DOHH2 (cell line): Measurements from ENCODE around the gene CFAP61.

Source experiments
- H3F3A ChIP-seq: fragments of 200-600 bp; sonication (generic), shearing (Covaris generic); 2 replicates; pipeline ENCODE4 v1.6.0; 2016; ENCODE audit warnings: antibody characterized with exemption, mild to moderate bottlenecking; ENCODE audit not compliant: control insufficient read depth, insufficient read depth
- H3K27ac ChIP-seq: fragments of 200-600 bp; sonication (generic); 2 replicates; pipeline ENCODE4 v1.5.1; 2014; ENCODE audit warnings: low read depth, mild to moderate bottlenecking, low read length, moderate library complexity
- H3K27me3 ChIP-seq: fragments of 200-600 bp; sonication (generic); 2 replicates; pipeline ENCODE4 v1.6.1; 2014; ENCODE audit warnings: mild to moderate bottlenecking, low read length, mixed read lengths; ENCODE audit not compliant: control insufficient read depth
- H3K36me3 ChIP-seq: fragments of 200-600 bp; sonication (generic); 2 replicates; pipeline ENCODE4 v1.6.1; 2014; ENCODE audit warnings: mild to moderate bottlenecking, low read length, moderate library complexity, mixed read lengths; ENCODE audit not compliant: control insufficient read depth
- H3K4me1 ChIP-seq: fragments of 200-600 bp; sonication (generic); 2 replicates; pipeline ENCODE4 v1.6.1; 2014; ENCODE audit warnings: mild to moderate bottlenecking, low read length, mixed read lengths; ENCODE audit not compliant: control insufficient read depth
- H3K4me2 ChIP-seq: fragments of 200-600 bp; sonication (generic); 2 replicates; pipeline ENCODE4 v1.6.0; 2014; ENCODE audit warnings: mild to moderate bottlenecking, low read length, moderate library complexity
- H3K4me3 ChIP-seq: fragments of 200-600 bp; sonication (generic); 2 replicates; pipeline ENCODE4 v1.5.1; 2014; ENCODE audit warnings: mild to moderate bottlenecking, low read length, mixed read lengths
- H3K79me2 ChIP-seq: fragments of 200-600 bp; sonication (generic); 2 replicates; pipeline ENCODE4 v1.6.1; 2014; ENCODE audit warnings: mild to moderate bottlenecking, low read length, mixed read lengths; ENCODE audit not compliant: control insufficient read depth
- H3K9me2 ChIP-seq: fragments of 200-600 bp; sonication (generic); replicated peaks from 2 replicates; pipeline ENCODE4 v1.6.1; 2014; ENCODE audit warnings: mild to moderate bottlenecking, low read length, mixed read lengths; ENCODE audit not compliant: control insufficient read depth
- H3K9me3 ChIP-seq: fragments of 200-600 bp; sonication (generic); 2 replicates; pipeline ENCODE4 v1.6.1; 2014; ENCODE audit warnings: antibody characterized with exemption, low read length, mixed read lengths; ENCODE audit not compliant: control insufficient read depth, insufficient read depth
- H4K20me1 ChIP-seq: fragments of 200-600 bp; sonication (generic); 2 replicates; pipeline ENCODE4 v1.6.0; 2014; ENCODE audit warnings: low read depth, mild to moderate bottlenecking, antibody characterized with exemption, low read length, moderate library complexity; ENCODE audit not compliant: control insufficient read depth, insufficient read depth
- CTCF ChIP-seq: fragments of 200-600 bp; sonication (generic); IDR thresholded peaks from one replicate; pipeline ENCODE4 v1.5.1; 2014; ENCODE audit warnings: antibody characterized with exemption, mild to moderate bottlenecking, low read depth, low read length; ENCODE audit not compliant: poor library complexity, severe bottlenecking
- EZH2phosphoT487 ChIP-seq: fragments of 200-600 bp; sonication (generic); IDR thresholded peaks from 2 replicates; pipeline ENCODE4 v1.6.1; 2017; ENCODE audit warnings: borderline replicate concordance, mild to moderate bottlenecking, antibody characterized with exemption, low read length, moderate library complexity, mixed read lengths

CFAP61 gene

DNA sequence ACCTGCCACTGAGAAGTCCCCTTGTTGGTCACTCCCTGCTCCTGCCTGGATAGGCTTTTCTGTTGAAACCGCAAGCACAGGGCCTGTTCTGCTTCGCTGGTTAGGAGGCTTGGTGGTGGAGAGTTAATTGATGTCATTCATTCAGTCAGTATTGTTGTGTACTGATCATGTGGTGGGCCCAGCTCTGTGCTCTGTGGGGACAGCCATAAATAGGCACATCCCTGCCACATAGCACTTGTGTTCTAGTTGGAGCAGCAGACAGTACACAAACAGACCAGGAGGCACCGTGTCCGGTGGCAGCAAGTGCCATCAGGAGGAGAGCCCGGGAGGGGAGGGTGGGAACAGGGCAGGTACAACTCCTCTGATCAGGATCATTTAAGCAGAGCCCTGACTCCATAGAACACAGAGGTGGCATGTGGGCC is 160.4 kb downstream of the CFAP61 start:
- TF ChIP-seq EZH2phosphoT487 (no peak), CTCF (no peak)
- Histone ChIP-seq H3K27me3 (peaks cover 5% of the 10 kb centered on the region; the same call in 1 of the 2 replicates), H3K9me2 (no peaks in the 10 kb centered on the region), H3K4me1 (0 out of 2 replicates have a peak, but pooled peaks cover 7% of the 10 kb centered on the region), H3K36me3 (no peaks in the 10 kb centered on the region), H3K27ac (no peak overlapping the region), H3K4me3 (no peak overlapping the region), H3K9me3 (no peaks in the 10 kb centered on the region), H3K79me2 (no peaks in the 10 kb centered on the region), H3F3A (no peaks in the 10 kb centered on the region), H3K4me2 (no peak overlapping the region), H4K20me1 (no peaks in the 10 kb centered on the region)

DNA sequence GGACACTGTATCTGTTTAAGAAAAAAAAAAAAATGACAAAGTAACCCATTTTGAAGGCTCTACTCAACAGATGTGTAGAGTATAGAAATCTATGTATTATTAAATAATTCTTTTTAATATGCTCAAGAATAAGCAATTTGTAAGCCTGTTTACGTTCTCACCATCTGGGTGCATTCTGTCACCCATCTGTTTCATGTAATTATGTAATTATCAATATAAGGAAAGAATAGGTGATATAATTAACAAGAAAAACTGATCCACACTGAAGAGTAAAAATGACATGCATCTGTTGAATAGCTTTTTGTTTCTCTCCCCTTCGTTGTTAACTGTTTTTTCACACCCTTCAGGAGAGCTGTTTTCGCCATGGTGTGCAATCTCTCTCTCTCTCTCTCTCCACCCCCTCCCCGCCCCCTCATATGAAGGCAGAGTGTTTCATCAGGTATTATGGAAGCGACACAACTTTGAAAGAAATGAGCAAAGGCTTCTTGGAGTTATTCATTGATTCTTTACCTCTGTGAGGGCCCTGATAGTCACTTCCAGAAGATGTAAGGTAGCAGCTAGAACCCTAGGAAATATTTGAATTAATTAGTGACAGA is 161.3 kb downstream of the CFAP61 start:
- H3K4me2 ChIP-seq = no peak overlapping the region
- no peaks in the 10 kb centered on the region for H3K27me3 ChIP-seq
- TF ChIP-seq CTCF (no peak), EZH2phosphoT487 (no peak)
- H3K36me3 ChIP-seq = no peaks in the 10 kb centered on the region
- H3K9me3 ChIP-seq = no peaks in the 10 kb centered on the region
- no peaks in the 10 kb centered on the region for H4K20me1 ChIP-seq
- no peaks in the 10 kb centered on the region for H3K9me2 ChIP-seq
- H3F3A ChIP-seq = no peaks in the 10 kb centered on the region
- H3K4me1 ChIP-seq = 0 out of 2 replicates have a peak, but pooled peaks cover 3% of the 10 kb centered on the region
- H3K79me2 ChIP-seq = no peaks in the 10 kb centered on the region
- no peak overlapping the region for H3K4me3 ChIP-seq
- H3K27ac ChIP-seq = no peak overlapping the region

- no peaks in the 10 kb centered on the region for H3F3A ChIP-seq
- TF ChIP-seq CTCF (no peak), EZH2phosphoT487 (no peak)
- H3K4me1 ChIP-seq = 0 out of 2 replicates have a peak, but pooled peaks cover 3% of the 10 kb centered on the region
- no peaks in the 10 kb centered on the region for H3K9me2 ChIP-seq
- no peaks in the 10 kb centered on the region for H3K79me2 ChIP-seq
- H3K36me3 ChIP-seq = no peaks in the 10 kb centered on the region
- H4K20me1 ChIP-seq = no peaks in the 10 kb centered on the region
- no peak overlapping the region for H3K4me3 ChIP-seq
- H3K27me3 ChIP-seq = no peaks in the 10 kb centered on the region
- no peak overlapping the region for H3K27ac ChIP-seq
- no peak overlapping the region for H3K4me2 ChIP-seq
- H3K9me3 ChIP-seq = no peaks in the 10 kb centered on the region
Measured at GRCh38 chr20:20214757-20215275, 162.5 kb downstream of the CFAP61 start.
